GM19438 (cell line): Measurements from ENCODE around the gene BAG5.
"Not testable (repeated sequence)": the region's sequence is repeated elsewhere in the genome, so short reads cannot be mapped to it uniquely, and the experiment has no call there.

Source experiments
- ATAC-seq: cut with Tn5 transposase; IDR thresholded peaks from one replicate; pipeline ENCODE4 v1.9.1; 2021; ENCODE audit warnings: low read depth; ENCODE audit not compliant: unreplicated experiment

Gene BAG5

GRCh38 chr14:103562429-103563225, at the start of gene BAG5, which contains the start of gene COA8:
TSS of gene BAG5 (minus strand) at chr14:103562657. CDS start at chr14:103561164, 1,493 bp downstream.
TSS of gene COA8 (plus strand) at chr14:103562960. CDS start at chr14:103563002, 42 bp downstream.
- peak; percentile 66 for ATAC-seq

DNA sequence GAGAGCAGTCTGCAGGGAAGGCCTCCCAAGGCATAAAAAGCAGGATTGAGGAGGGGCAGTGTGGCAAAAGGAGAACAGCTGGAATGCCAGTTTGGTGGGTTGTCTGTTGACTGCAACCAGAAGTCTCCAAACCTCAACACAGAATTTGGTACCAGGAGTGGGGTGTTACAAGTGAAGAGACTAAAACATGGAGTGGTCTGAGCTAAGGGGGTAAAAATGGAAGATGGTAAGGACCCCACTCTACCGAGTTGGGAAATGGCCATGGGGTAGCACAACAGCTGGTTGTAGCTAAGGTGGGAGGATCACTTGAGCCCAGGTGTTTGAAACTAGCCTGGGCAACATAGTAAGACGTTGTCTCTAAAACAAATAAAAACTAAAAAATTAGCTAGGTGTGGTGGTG, 48.8 kb upstream of the BAG5 start:
- no peak for ATAC-seq

- ATAC-seq: not testable (repeated sequence)
Observed at GRCh38 chr14:103609081-103609480, 46.6 kb upstream of the BAG5 start.

- no peak for ATAC-seq
Observed at GRCh38 chr14:103607822-103608221, 45.4 kb upstream of the BAG5 start.

DNA sequence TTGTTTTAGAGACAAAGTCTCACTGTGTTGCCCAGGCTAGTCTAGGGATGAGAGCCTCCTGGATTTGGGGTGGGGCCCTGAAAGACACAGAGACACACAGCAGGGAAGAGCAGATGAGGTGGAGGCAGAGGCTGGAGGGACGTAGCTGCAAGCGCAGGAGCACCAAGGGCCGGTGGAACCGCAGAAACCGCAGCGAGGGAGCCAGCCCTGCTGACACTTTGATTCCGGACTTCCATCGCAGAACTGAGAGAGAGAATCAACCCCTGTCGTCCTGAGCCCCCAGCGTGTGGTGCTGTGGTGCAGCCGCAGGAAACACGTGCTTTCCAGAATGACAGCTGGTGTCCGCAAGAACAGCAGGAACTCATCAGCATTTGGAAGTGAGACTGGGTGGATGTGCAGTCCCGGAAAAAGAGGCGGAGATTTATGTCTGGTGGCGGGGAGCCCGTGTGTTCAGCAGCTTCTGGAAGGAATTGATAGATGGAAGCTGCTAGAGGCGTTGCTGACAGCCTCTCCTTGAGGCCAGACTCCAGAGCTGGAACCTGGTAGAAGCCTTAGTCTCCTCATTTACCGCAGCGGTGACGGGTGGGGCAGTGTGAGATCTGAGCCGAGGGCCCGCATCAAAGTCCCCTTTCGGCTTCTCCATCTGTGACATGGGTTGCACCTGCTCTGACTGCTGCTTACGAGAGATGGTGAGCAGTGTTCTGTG, 44.7 kb upstream of the BAG5 start:
- peak; percentile 74 for ATAC-seq

GRCh38 chr14:103604620-103605019, 42.2 kb upstream of the BAG5 start:
- no peak for ATAC-seq

- ATAC-seq: no peak
Observed at GRCh38 chr14:103600503-103600902, 38.0 kb upstream of the BAG5 start.

DNA sequence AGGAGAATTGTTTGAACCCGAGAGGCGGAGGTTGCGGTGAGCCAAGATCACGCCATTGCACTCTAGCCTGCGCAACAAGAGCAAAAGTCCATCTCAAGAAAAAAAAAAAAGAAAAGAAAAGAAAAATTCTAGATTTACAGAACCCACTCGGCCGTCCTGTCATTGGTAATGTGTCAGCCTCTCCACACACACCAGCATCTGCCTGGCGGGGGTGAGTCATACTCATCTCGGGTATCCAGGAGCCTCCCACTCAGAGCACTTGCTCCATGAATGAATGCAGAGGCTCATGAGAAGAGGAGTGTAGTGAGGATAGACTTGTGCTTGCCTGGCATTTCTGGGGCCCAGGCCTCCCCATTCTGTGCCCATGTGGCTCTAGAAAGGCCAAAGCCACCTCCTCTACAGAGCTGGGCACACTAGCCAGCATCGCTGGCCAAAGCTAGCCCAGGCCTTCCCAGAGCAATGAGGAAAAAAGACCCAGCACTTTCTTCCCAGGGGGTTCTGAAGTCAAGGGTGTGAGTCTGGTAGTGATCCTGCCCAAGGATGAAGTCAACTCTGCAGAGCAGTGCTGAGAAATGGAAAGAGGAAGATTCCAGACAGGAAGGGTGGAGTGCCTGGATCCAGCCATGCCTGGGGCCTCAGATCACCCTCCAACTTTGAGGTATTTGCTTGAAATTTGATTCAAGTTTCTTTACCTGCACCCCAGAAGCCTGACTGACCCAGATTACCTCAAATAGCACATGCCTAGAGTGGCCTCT, 35.3 kb upstream of the BAG5 start:
- no peak for ATAC-seq

- no peak for ATAC-seq
Observed at GRCh38 chr14:103594265-103594664, 31.8 kb upstream of the BAG5 start.

DNA sequence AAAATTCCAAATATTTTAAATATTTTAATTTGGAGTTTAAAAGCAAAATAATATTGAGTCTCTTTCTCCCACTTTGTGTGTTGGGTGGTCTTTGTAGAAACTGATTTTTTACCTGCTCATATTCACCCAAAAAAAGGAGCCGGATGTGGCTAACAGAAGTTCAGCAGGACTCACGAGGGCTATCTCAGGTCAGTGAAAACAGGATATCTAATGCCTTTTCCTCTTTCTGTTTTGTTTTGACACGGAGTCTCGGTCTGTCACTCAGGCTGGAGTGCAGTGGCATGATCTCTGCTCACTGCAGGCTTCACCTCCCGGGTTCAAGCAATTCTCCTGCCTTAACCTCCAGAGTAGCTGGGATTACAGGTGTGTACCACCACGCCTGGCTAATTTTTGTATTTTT, 31.1 kb upstream of the BAG5 start:
- ATAC-seq: peak; percentile 97

DNA sequence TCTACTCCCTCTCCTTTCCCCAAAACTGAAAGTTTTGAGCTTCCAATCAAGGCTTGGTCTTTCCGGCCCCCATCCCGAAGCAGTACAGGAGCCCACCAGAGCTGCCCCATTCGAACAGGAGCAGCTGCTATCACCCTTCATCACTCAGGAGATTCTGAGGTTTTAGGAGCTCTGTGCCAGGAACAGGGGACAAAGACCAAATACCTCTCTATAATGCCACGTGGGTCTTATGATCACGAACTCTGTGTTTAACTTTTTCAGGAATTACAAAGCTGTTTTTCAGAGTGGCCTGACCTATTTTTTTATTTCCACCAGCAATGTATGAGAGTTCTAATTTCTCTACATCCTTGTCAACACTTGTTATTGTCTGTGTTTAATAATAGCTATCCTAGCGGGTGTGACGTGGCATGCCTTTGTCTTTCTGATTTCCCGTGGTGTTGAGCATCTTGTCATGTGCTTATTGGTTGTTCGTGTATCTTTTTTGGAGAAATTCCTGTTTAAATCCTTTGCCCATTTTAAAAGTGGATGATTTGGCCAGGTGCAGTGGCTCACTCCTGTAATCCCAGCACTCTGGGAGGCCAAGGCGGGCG, 22.0 kb upstream of the BAG5 start:
- no peak for ATAC-seq

DNA sequence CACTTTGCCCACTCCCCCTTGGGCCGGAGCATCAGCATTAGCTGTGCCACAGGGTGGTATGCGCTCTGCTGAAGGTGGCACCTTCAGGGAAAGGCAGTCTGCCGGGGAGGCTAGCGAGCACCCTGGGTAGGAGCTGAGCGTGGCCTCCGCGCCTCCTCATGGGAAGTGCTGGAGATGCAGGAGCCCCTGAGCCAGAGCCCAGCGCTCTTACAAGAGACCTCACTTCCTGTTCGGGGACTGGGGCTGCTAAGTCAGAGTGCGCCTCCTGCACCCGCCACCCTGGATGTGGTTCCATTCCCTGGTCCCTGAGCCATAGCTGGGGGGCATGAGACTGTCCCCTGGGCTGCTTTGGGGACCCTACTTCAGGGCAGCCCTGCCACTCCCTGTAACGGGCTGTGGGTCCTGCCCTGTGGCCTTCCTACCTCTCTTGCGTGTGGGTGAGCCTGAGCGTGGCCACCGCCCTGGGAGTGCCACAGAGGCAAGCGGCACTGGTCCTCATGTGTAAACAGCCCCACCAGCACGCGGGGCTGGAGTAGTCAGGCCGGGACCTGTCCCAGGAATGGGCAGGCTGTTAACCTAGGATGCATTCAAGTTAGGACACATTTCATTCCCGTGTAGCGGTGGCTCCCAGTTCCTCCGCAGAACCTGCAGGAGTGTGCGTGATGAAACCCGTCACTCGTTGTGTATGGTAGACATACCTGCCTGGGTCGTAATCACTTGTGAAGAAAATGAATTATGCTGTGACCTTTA, 19.7 kb upstream of the BAG5 start:
- no peak for ATAC-seq

DNA sequence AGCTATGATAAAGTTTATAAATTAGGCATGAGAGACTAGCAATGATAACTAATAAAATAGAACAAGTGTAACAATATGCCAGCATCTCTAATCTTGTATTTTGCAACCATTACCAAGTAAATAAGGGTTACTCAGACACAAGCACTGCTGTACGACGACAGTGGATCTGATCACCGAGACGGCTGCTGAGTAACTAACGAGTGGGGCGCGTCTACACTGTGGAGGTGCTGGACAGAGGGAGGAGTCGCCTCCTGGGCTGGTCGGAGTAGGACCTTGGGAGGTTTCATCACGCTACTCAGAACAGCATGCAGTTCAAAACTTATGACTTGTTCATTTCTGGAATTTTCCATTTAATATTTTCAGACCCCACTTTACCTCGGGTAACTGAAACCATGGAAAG, 18.7 kb upstream of the BAG5 start:
- ATAC-seq: no peak

DNA sequence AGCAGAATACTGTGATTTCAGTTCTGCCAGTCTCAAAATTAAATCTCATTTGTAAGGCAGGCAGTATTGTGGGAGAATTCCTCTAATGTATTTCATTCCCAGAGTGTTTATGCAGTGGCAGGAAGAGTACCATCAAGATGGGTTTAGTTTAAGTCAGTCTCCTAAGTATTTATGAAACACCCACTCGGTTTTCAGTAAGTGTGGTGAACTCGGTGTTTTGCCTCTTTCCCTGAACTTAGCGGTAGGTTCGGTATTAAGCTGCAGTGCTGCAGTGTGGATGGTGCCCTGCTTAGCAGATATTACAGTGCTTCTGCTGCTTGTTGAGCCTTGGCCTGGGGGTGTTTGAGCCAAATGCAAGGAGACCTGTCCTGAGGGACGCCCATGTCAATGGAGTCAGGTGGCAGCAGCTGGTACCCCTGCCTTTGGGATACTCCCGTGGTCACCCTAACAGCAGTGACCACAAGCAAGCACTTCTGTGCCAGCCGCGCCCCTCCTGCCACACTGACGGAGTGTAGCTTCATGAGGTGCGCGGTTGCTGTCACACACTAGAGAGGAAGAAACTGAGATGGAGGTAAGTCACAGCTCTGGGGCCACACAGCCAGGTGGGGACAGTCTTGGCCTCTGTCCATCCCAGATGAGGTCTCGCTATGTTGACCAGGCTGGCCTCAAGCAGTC, 16.1 kb upstream of the BAG5 start:
- no peak for ATAC-seq

DNA sequence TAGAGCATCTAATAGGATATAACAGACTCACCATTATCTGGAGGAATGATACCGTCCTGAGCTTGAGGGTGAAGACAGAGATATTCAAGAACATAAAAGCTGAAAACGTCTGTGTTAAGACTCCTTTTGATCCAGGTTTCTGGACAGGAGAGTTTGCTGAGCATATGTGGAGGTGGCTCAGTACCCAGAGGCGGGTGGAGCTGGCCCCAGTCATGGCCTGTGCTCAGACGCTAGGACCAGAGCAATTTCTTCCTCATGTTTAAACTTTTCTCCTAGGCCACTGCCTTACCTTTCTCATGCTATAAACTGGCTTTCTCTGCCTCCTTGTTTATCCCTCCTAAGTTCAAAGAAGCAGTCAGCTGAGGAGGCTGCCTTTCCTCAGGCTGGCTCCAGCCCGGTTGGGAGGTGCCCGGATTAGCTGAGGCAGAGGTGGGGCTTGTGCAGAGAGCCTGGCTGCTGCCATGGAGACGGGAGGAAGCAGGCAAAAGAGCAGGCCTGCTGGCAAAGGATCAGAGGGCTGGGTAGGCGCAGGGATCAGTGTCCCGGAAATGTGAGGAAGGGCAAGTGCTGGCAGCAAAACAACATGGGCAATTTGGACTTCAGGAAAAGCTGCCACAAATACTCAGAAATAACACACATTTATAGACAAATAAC, 14.0 kb upstream of the BAG5 start:
- ATAC-seq: no peak

DNA sequence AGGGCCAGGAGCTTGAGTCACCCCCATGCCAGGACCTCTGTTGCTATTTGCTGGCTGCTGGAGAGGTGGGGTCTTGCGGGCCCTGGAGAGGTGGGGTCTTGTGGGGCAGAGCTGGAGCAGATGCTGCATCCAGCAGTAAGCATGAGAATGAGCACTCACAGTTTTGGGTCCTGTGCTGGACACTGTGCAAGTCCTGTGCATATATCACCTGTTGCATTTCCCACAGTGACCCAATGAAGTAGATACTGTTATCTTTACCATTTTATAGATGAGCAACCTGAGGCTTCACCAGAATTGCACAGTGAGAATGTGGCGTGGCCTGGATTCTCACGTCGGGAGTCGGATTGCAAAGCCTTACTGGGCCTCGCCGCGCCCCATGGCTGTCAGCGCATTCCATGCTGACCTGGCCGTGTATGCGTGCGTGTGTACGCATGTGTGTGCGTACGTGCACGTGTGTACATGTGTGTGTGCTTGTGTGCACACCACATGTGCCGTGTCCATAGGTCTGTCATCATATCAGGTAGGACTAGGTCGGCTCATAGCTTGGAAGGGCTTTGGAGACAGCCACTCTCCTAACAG, 12.3 kb upstream of the BAG5 start:
- ATAC-seq: no peak

DNA sequence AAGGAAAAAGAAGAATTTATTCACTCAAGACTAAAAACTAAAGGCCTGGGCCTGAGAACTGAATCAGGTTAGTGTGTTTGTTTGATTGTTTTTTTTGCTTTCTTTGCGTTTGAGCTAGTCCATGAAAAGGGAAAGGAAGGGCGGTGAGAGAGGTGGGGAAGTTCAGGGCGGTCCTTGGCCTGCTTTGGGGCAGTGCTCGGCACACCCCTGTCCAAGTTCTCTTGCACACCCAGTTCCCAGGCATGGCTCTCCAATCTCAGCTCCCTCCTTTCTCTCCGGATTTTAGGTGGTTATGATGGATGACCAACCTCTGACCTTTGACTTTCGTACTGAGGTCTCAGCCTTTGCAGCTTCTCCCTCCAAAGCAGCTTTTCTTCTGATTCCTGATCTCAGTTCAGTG, 11.6 kb upstream of the BAG5 start:
- no peak for ATAC-seq

- ATAC-seq: no peak
Observed at GRCh38 chr14:103569408-103569807, 7.0 kb upstream of the BAG5 start.

DNA sequence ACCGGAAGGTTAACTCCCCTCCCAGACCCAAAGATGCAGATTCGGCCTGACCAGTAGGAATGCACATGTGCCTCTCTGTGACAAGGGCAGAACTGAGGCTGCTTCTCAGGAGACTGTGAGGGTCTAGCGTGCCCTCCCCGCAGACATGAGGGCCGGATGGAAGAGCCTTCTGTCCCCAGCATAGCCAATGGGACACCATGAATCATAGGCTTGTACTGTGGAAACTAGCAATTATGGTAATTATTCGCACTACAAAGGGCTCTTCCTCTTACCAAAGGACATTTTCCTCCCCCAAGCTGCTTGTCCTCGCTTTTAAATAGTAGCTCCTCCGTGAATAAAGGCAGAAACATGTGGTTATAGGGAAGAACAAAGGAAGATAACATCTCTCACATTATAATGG, 6.5 kb upstream of the BAG5 start:
- no peak for ATAC-seq
